Endothelial cell of umbilical vein (primary cell): ENCODE measurements around the gene IL17F. TPM values are rescaled to one million over a fixed set of nuclear protein-coding genes. Genes with fewer than 3 reads are reported as not detected.

Experiments
- BruUV-seq: library from RNA; stranded (reverse); fragments of 400-500 nt; replicated peaks from 2 replicates; lab custom pipeline; 2021; lab: Mats Ljungman, UMichigan
- CTCF ChIA-PET: fragments of 300-600, 350-600 bp; sonication (Branson Sonifier 250); formaldehyde crosslinking; loops from one replicate; lab custom pipeline; 2021; ENCODE audit warnings: antibody characterized with exemption, inconsistent platforms; lab: Charles Lee
- POLR2A ChIA-PET: fragments of 300-600, 350-600 bp; sonication (Branson Sonifier 250); formaldehyde crosslinking; loops from one replicate; lab custom pipeline; 2021; ENCODE audit warnings: antibody characterized with exemption, inconsistent platforms; lab: Charles Lee
- DNase-seq: peaks from one replicate; pipeline ENCODE4 v3.0.0-alpha.2; 2011; ENCODE audit warnings: low read depth, low spot score
- FAIRE-seq: peaks from 2 replicates; lab custom pipeline; 2011; peaks lifted over from hg19 to GRCh38; lab: Jason Lieb, UNC
- H2AFZ ChIP-seq: 2 replicates; pipeline ENCODE4 v1.6.0; 2012; ENCODE audit warnings: low read depth, low read length, control low read depth, inconsistent platforms
- H3K27ac ChIP-seq: 2 replicates; pipeline ENCODE4 v1.5.1; 2011; ENCODE audit warnings: low read depth, mild to moderate bottlenecking, control low read depth, low read length, moderate library complexity; ENCODE audit not compliant: insufficient read depth
- H3K27me3 ChIP-seq, 2 experiments: 2 replicates each; pipeline versions ENCODE4 v1.6.0 to v1.6.1; 2011; ENCODE audit warnings: low read length in 2 of 2, mixed read lengths in 1 of 2; ENCODE audit not compliant: control insufficient read depth in 2 of 2, insufficient read depth in 2 of 2
- H3K36me3 ChIP-seq, 2 experiments: 2 replicates in 1 of 2; 3 replicates in 1 of 2; pipeline ENCODE4 v1.5.1; 2011; ENCODE audit warnings: low read length in 2 of 2, mild to moderate bottlenecking in 1 of 2, moderate library complexity in 1 of 2; ENCODE audit not compliant: control insufficient read depth in 2 of 2, insufficient read depth in 2 of 2; ENCODE audit errors: extremely low read depth in 1 of 2
- H3K4me1 ChIP-seq: 3 replicates; pipeline ENCODE4 v1.5.1; 2011; ENCODE audit warnings: mild to moderate bottlenecking, low read length; ENCODE audit not compliant: control insufficient read depth, insufficient read depth; ENCODE audit errors: extremely low read depth
- H3K4me2 ChIP-seq: 2 replicates; pipeline ENCODE4 v1.6.1; 2011; ENCODE audit warnings: low read length, control low read depth, mixed read lengths; ENCODE audit not compliant: insufficient read depth
- H3K4me3 ChIP-seq, 3 experiments: fragments of 200-600 bp in 1 of 3; sonication (generic), shearing (Covaris generic) in 1 of 3; replicated peaks in 1 of 3; 2 replicates each; pipeline ENCODE4 v1.5.1; 2011 to 2016; ENCODE audit warnings: control low read depth in 3 of 3, low read length in 3 of 3, mild to moderate bottlenecking in 2 of 3, inconsistent platforms in 1 of 3, low read depth in 1 of 3, moderate library complexity in 1 of 3; ENCODE audit not compliant: insufficient read depth in 1 of 3
- H3K79me2 ChIP-seq: 2 replicates; pipeline ENCODE4 v1.6.0; 2012; ENCODE audit warnings: low read length, inconsistent platforms; ENCODE audit not compliant: control insufficient read depth, insufficient read depth
- H3K9ac ChIP-seq: replicated peaks from 2 replicates; pipeline ENCODE3; 2011; ENCODE audit warnings: low read length, control low read depth; ENCODE audit not compliant: insufficient read depth; ENCODE audit errors: extremely low read depth
- H3K9me1 ChIP-seq: replicated peaks from 3 replicates; pipeline ENCODE4 v1.6.0; 2011; ENCODE audit warnings: mild to moderate bottlenecking, low read length; ENCODE audit not compliant: control insufficient read depth, insufficient read depth; ENCODE audit errors: extremely low read depth
- H3K9me3 ChIP-seq: replicated peaks from 2 replicates; pipeline ENCODE4 v1.5.1; 2012; ENCODE audit warnings: low read length, inconsistent platforms; ENCODE audit not compliant: control insufficient read depth, insufficient read depth
- H4K20me1 ChIP-seq: replicated peaks from 2 replicates; pipeline ENCODE3; 2011; ENCODE audit warnings: mild to moderate bottlenecking, low read length; ENCODE audit not compliant: control insufficient read depth, insufficient read depth; ENCODE audit errors: extremely low read depth
- EZH2 ChIP-seq: IDR thresholded peaks from 2 replicates; pipeline ENCODE4 v1.6.1; 2012; ENCODE audit warnings: borderline replicate concordance, low read depth, mild to moderate bottlenecking, moderate library complexity, low read length, inconsistent platforms; ENCODE audit not compliant: severe bottlenecking
- FOS ChIP-seq: IDR thresholded peaks from 2 replicates; pipeline ENCODE4 v1.6.1; 2011; ENCODE audit warnings: mild to moderate bottlenecking, low read length, moderate library complexity, borderline replicate concordance; ENCODE audit not compliant: insufficient read depth
- GATA2 ChIP-seq: IDR thresholded peaks from 2 replicates; pipeline ENCODE4 v1.7.0; 2011; ENCODE audit warnings: low read depth, mild to moderate bottlenecking, moderate library complexity, mixed read lengths, low read length; ENCODE audit not compliant: insufficient read length, insufficient read depth
- JUN ChIP-seq: IDR thresholded peaks from 2 replicates; pipeline ENCODE4 v1.6.1; 2011; ENCODE audit warnings: borderline replicate concordance, low read depth; ENCODE audit not compliant: insufficient read length, insufficient read depth
- MYC ChIP-seq: IDR thresholded peaks from one replicate; pipeline ENCODE4 v1.6.1; 2011; ENCODE audit warnings: mild to moderate bottlenecking, low read depth, low read length
- POLR2A ChIP-seq: IDR thresholded peaks from 2 replicates; pipeline ENCODE4 v1.6.1; 2012; ENCODE audit warnings: low read depth, mild to moderate bottlenecking, control low read depth, low read length
- POLR2AphosphoS5 ChIP-seq: IDR thresholded peaks from 2 replicates; pipeline ENCODE4 v1.6.1; 2012; ENCODE audit warnings: low read depth, mild to moderate bottlenecking, control low read depth, low read length, moderate library complexity; ENCODE audit not compliant: insufficient read depth
- dilution Hi-C: fragments of 300-500 bp; cut with MboI; formaldehyde crosslinking; loops from one replicate; pipeline ENCODE4 v1.15.0; 2019; ENCODE audit warnings: low sequenced_read_pairs; ENCODE audit not compliant: extremely low pct_ligation_motif_present
- intact Hi-C: fragments of 100-400 bp; cut with micrococcal nuclease; formaldehyde crosslinking; loops from one replicate; pipeline ENCODE4 v1.10.0; 2022
- polyA plus RNA-seq, 4 experiments: library from polyadenylated mRNA; depleted of rRNA in 3 of 4; stranded (reverse) in 3 of 4; unstranded in 1 of 4; fragments of >200 nt; gene quantifications; 2 replicates each; pipeline versions ENCODE4 v1.2.1 to v1.2.3, GENCODE V29; 2011 to 2012; ENCODE audit warnings: missing spikeins in 1 of 4
- total RNA-seq: library from RNA; stranded (reverse); gene quantifications from 2 replicates; pipeline ENCODE4 v1.2.3, GENCODE V29; 2021
- TF ChIP-seq, protein P1 (sequence below): IDR thresholded peaks from 2 replicates; pipeline ENCODE4 v1.6.1; 2011; ENCODE audit not compliant: insufficient read depth, insufficient read length
- TF ChIP-seq, protein P2 (sequence below), 2 donors: IDR thresholded peaks; 1 replicate in 1 of 2; 2 replicates in 1 of 2; pipeline ENCODE4 v1.5.1; 2011; ENCODE audit warnings: low read length in 2 of 2, mild to moderate bottlenecking in 2 of 2, moderate library complexity in 2 of 2, control low read depth in 1 of 2, inconsistent platforms in 1 of 2, low read depth in 1 of 2; ENCODE audit not compliant: insufficient read depth in 1 of 2; ENCODE audit errors: extremely low read depth in 1 of 2

IL17F gene
- total and polyA plus RNA-seq, 2 donors (not counting 3 experiments of a cell fraction or from before 2014, with no cell fraction given): not detected

DNA sequence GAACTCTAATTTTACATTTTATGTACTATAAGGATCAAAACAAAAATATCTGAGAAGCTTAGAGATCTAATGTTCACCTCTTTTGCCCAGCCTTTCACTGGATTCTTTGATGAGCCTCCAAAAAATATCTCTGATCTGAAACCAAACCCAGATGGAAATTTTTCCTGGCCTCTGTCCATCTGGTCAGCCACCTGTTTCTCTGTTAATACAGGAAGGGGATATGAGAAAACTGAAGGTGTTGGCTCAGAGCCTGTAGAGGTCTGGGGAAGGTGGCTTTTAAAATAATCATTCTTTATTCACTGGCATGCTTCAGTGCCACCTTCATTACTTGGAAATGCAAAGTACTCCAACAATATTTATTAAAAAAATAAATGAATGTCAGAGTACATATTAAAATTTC lies 48.8 kb upstream of the IL17F start:
- Histone ChIP-seq H3K9me1 (no peaks in the 10 kb centered on the region), H3K36me3 (no peaks in the 10 kb centered on the region), H3K9me3 (no peaks in the 10 kb centered on the region), H3K4me2 (no peak overlapping the region), H4K20me1 (no peaks in the 10 kb centered on the region), H3K9ac (no peak overlapping the region), H3K4me3 (no peak overlapping the region), H2AFZ (no peak overlapping the region), H3K79me2 (no peaks in the 10 kb centered on the region), H3K27ac (no peak overlapping the region), H3K4me1 (peaks cover 6% of the 10 kb centered on the region), H3K27me3 (peaks cover 0 to 2% of the 10 kb centered on the region in 2 experiments)
- ChIA-PET POLR2A (no interaction called here), CTCF (interaction anchor here (1.0 to 1.5 kb wide), 4 partner anchors 8 to 107 kb away, joined by 3 to 8 read pairs (median 4); partner anchors contain the start of gene MCM3)
- no TSS peak for BruUV-seq
- DNase-seq: peak; percentile 74
- no peak for TF ChIP-seq EZH2
- TF ChIP-seq GATA2: no peak
- TF ChIP-seq POLR2AphosphoS5: no peak
- TF ChIP-seq, protein P1, sequence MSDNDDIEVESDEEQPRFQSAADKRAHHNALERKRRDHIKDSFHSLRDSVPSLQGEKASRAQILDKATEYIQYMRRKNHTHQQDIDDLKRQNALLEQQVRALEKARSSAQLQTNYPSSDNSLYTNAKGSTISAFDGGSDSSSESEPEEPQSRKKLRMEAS: no peak
- TF ChIP-seq MYC: no peak
- no peak for TF ChIP-seq JUN
- TF ChIP-seq POLR2A: no peak
- no peak for TF ChIP-seq FOS
- TF ChIP-seq, protein P2, sequence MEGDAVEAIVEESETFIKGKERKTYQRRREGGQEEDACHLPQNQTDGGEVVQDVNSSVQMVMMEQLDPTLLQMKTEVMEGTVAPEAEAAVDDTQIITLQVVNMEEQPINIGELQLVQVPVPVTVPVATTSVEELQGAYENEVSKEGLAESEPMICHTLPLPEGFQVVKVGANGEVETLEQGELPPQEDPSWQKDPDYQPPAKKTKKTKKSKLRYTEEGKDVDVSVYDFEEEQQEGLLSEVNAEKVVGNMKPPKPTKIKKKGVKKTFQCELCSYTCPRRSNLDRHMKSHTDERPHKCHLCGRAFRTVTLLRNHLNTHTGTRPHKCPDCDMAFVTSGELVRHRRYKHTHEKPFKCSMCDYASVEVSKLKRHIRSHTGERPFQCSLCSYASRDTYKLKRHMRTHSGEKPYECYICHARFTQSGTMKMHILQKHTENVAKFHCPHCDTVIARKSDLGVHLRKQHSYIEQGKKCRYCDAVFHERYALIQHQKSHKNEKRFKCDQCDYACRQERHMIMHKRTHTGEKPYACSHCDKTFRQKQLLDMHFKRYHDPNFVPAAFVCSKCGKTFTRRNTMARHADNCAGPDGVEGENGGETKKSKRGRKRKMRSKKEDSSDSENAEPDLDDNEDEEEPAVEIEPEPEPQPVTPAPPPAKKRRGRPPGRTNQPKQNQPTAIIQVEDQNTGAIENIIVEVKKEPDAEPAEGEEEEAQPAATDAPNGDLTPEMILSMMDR (IDR thresholded peaks at IDR 0.05; ENCODE audit: extremely low read depth in 1 of 2, insufficient read depth in 1 of 2, low read depth in 1 of 2, low read length in 2 of 2): no peak
- dilution Hi-C loops: loop anchor here (25.0 kb wide), 1 partner anchor 94 kb away; no protein-coding TSS in a partner anchor
- intact Hi-C loops: loop anchor here (1.0 kb wide), 1 partner anchor 10 kb away; no protein-coding TSS in a partner anchor
- no peak for FAIRE-seq
